KBM-7 (cell line): ENCODE data around the gene NRSN1.
"Not testable (repeated sequence)": the region's sequence is repeated elsewhere in the genome, so short reads cannot be mapped to it uniquely, and the experiment has no call there.

Experiments used
- DNase-seq: peaks from one replicate; pipeline ENCODE4 v3.0.0-alpha.2; 2015
- in situ Hi-C: fragments of 300-500 bp; cut with MboI; formaldehyde crosslinking; loops from 2 replicates; pipeline ENCODE4 v1.14.3; 2020; ENCODE audit warnings: low sequenced_read_pairs, low pct_unique_long_range_greater_than_20kb, mixed read lengths

NRSN1 gene

GRCh38 chr6:24139080-24139479 is 13.1 kb downstream of the NRSN1 start:
- in situ Hi-C loops, result no loop called here
- no peak for DNase-seq

GRCh38 chr6:24139639-24140038 is 13.6 kb downstream of the NRSN1 start:
- in situ Hi-C loops, result no loop called here
- DNase-seq, result no peak

GRCh38 chr6:24140591-24140990 is 14.6 kb downstream of the NRSN1 start:
- in situ Hi-C loops, result no loop called here
- DNase-seq, result no peak

- in situ Hi-C loops, DNase-seq: not testable (repeated sequence)
These were observed 16.7 kb downstream of the NRSN1 start for GRCh38 chr6:24142733-24143132.

GRCh38 chr6:24145690-24146131 is 19.7 kb downstream of the NRSN1 start:
- no peak for DNase-seq
- in situ Hi-C loops, result no loop called here

- in situ Hi-C loops, result no loop called here
- no peak for DNase-seq
These were observed 20.9 kb downstream of the NRSN1 start for GRCh38 chr6:24146871-24147270.

- in situ Hi-C loops, result no loop called here
- DNase-seq, result no peak
These were observed 21.6 kb downstream of the NRSN1 start for GRCh38 chr6:24147511-24148153.

- in situ Hi-C loops, result no loop called here
- no peak for DNase-seq
These were observed 22.1 kb downstream of the NRSN1 start for GRCh38 chr6:24148154-24148570.

GRCh38 chr6:24148684-24149083 is 22.7 kb downstream of the NRSN1 start:
- in situ Hi-C loops, result no loop called here
- no peak for DNase-seq

- DNase-seq, result no peak
- in situ Hi-C loops, result no loop called here
These were observed 23.3 kb downstream of the NRSN1 start for GRCh38 chr6:24149296-24149695.

GRCh38 chr6:24149836-24150235 is 23.8 kb downstream of the NRSN1 start:
- in situ Hi-C loops, result no loop called here
- no peak for DNase-seq

GRCh38 chr6:24152014-24152413 is 26.0 kb downstream of the NRSN1 start:
- DNase-seq, result no peak
- in situ Hi-C loops, result no loop called here

GRCh38 chr6:24154121-24154520 is 28.1 kb downstream of the NRSN1 start:
- in situ Hi-C loops, result no loop called here
- no peak for DNase-seq

GRCh38 chr6:24157886-24158285 is 31.9 kb downstream of the NRSN1 start:
- no peak for DNase-seq
- in situ Hi-C loops, result no loop called here

- no peak for DNase-seq
- in situ Hi-C loops, result no loop called here
These were observed 57.6 kb downstream of the NRSN1 start for GRCh38 chr6:24183584-24183983.

GRCh38 chr6:24186349-24186748 is 60.3 kb downstream of the NRSN1 start:
- DNase-seq, result no peak
- in situ Hi-C loops, result no loop called here

GRCh38 chr6:24187965-24188577 is 62.1 kb downstream of the NRSN1 start:
- in situ Hi-C loops, result no loop called here
- DNase-seq, result no peak

- in situ Hi-C loops, result no loop called here
- no peak for DNase-seq
These were observed 62.6 kb downstream of the NRSN1 start for GRCh38 chr6:24188578-24189080.

- in situ Hi-C loops, result no loop called here
- no peak for DNase-seq
These were observed 65.3 kb downstream of the NRSN1 start for GRCh38 chr6:24191346-24191745.

- DNase-seq, result no peak
- in situ Hi-C loops, result no loop called here
These were observed 67.3 kb downstream of the NRSN1 start for GRCh38 chr6:24193364-24193763.
